ENCODE measurements around the gene UBA52.

DNA sequence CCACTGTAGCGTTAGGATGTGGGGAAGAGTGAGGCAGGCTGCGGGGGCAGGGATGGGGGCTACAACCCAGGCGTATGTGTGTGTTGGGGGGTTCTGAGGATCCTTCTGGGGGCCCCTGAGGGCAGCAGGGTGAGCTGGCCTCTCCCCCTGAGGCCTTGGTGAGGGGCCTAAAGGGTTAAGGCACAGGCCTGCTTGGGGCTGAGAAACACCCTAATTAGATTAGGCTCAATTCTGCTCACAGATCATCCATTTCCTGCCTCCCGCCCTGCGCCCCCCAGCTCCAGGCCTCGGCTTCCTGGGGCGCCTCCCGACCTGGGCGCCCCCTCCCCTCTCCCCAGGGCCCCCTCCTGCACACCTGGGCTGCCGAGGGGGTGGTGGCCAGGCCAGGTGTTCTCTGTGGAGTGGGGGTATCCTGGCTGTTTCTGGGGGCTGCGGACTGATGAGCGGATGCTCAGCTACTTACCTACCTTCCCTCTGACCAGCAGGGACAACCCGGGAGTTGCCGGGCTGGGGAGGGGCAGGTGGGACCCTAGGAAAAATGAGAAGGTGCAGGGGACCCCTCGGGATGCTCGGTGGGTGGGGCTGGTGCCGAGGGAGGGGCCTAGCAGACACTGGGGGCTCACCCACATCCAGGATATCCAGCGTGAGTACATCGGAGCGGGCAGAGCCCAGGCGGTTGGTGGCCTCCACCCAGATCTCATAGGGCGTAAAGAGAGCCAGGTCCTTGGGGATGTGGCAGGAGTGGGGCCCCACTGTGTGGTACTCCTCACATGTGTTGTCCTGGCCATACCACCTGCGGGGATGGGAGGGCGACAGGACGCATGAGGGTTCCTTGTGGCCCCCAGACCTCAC, 26.4 kb downstream of the UBA52 start:
- TF ChIP-seq, protein P1, sequence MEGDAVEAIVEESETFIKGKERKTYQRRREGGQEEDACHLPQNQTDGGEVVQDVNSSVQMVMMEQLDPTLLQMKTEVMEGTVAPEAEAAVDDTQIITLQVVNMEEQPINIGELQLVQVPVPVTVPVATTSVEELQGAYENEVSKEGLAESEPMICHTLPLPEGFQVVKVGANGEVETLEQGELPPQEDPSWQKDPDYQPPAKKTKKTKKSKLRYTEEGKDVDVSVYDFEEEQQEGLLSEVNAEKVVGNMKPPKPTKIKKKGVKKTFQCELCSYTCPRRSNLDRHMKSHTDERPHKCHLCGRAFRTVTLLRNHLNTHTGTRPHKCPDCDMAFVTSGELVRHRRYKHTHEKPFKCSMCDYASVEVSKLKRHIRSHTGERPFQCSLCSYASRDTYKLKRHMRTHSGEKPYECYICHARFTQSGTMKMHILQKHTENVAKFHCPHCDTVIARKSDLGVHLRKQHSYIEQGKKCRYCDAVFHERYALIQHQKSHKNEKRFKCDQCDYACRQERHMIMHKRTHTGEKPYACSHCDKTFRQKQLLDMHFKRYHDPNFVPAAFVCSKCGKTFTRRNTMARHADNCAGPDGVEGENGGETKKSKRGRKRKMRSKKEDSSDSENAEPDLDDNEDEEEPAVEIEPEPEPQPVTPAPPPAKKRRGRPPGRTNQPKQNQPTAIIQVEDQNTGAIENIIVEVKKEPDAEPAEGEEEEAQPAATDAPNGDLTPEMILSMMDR (IDR thresholded peaks at IDR 0.05) = no peak
- TF ChIP-seq, protein P2, sequence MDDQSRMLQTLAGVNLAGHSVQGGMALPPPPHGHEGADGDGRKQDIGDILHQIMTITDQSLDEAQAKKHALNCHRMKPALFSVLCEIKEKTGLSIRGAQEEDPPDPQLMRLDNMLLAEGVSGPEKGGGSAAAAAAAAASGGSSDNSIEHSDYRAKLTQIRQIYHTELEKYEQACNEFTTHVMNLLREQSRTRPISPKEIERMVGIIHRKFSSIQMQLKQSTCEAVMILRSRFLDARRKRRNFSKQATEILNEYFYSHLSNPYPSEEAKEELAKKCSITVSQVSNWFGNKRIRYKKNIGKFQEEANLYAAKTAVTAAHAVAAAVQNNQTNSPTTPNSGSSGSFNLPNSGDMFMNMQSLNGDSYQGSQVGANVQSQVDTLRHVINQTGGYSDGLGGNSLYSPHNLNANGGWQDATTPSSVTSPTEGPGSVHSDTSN (IDR thresholded peaks at IDR 0.05) = no peak
- TF ChIP-seq, protein P3, sequence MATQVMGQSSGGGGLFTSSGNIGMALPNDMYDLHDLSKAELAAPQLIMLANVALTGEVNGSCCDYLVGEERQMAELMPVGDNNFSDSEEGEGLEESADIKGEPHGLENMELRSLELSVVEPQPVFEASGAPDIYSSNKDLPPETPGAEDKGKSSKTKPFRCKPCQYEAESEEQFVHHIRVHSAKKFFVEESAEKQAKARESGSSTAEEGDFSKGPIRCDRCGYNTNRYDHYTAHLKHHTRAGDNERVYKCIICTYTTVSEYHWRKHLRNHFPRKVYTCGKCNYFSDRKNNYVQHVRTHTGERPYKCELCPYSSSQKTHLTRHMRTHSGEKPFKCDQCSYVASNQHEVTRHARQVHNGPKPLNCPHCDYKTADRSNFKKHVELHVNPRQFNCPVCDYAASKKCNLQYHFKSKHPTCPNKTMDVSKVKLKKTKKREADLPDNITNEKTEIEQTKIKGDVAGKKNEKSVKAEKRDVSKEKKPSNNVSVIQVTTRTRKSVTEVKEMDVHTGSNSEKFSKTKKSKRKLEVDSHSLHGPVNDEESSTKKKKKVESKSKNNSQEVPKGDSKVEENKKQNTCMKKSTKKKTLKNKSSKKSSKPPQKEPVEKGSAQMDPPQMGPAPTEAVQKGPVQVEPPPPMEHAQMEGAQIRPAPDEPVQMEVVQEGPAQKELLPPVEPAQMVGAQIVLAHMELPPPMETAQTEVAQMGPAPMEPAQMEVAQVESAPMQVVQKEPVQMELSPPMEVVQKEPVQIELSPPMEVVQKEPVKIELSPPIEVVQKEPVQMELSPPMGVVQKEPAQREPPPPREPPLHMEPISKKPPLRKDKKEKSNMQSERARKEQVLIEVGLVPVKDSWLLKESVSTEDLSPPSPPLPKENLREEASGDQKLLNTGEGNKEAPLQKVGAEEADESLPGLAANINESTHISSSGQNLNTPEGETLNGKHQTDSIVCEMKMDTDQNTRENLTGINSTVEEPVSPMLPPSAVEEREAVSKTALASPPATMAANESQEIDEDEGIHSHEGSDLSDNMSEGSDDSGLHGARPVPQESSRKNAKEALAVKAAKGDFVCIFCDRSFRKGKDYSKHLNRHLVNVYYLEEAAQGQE (IDR thresholded peaks at IDR 0.05; ENCODE audit: low read depth, low read length) = no peak
- TF ChIP-seq TAF1 (IDR thresholded peaks at IDR 0.05; ENCODE audit: borderline replicate concordance, low read depth, low read length) (no peak), RCOR1 (IDR thresholded peaks at IDR 0.05; ENCODE audit: low read length) (no peak), FOXJ3 (CRISPR knock-in tag; IDR thresholded peaks at IDR 0.05) (no peak), MXI1 (IDR thresholded peaks at IDR 0.05; ENCODE audit: low read depth, low read length) (no peak), EP300 (IDR thresholded peaks at IDR 0.05; ENCODE audit: borderline replicate concordance in 1 of 2, low read depth in 1 of 2, low read length in 1 of 2) (no peak), RFX5 (IDR thresholded peaks at IDR 0.05; ENCODE audit: low read length) (no peak)
